Omental fat pad (tissue), 4 donors: Measurements from ENCODE around the gene SPATA46. TPM values are rescaled to one million over a fixed set of nuclear protein-coding genes. Genes with fewer than 3 reads are reported as not detected.
"Not testable (repeated sequence)": the region's sequence is repeated elsewhere in the genome, so short reads cannot be mapped to it uniquely, and the experiment has no call there.

Experiments
- ATAC-seq: fragments of 150-250 bp; one replicate; pipeline ENCODE4 v1.9.1; 2016; ENCODE audit warnings: mild to moderate bottlenecking, moderate library complexity; ENCODE audit not compliant: low FRiP score
- DNase-seq: peaks from one replicate; pipeline ENCODE4 v3.0.0-alpha.2; 2019; ENCODE audit warnings: low spot score
- total RNA-seq, 4 donors: library from RNA; depleted of rRNA; stranded (reverse); fragments of >200 nt; gene quantifications; one replicate each; pipeline ENCODE4 v1.1.0, GENCODE V29; 2016
- TF ChIP-seq, protein P1 (sequence below), 3 donors: fragments of 450-650 bp; IDR thresholded peaks; one replicate each; pipeline ENCODE4 v1.5.1; 2016 to 2017; ENCODE audit warnings: antibody characterized with exemption in 3 of 3, mild to moderate bottlenecking in 3 of 3, moderate library complexity in 2 of 3

SPATA46 gene
- total RNA-seq, 4 donors from 2014 or later, result not detected

DNA sequence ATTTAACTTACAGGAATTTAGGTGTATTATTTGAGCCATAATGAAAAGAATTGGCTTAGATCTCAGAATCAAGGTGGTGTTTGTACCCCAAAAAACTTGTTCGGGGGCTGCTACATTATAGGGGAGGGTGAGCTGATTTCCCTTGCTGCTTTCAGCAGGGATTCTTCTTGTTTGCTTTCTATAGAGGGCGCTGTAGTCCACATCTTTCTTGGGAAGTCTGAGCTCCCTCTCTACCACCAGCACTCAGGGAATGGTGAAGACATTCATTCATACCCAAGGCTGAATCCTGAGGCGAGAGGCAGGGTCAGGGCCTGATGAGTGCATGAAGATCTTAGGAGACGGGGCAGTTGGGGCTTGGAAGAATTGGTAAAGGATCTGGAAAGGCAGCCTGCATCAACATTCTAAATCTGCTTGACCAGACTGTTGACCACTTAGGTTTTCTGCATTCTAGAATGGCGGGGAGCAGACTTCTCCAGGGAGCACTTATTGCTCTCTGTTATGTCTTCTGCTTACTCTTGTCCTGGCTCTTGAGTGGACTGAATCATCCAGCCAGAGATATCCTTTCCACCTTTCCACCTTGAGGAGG, 18.9 kb downstream of the SPATA46 start:
- DNase-seq (no peak), ATAC-seq (no peak)
- TF ChIP-seq, protein P1, sequence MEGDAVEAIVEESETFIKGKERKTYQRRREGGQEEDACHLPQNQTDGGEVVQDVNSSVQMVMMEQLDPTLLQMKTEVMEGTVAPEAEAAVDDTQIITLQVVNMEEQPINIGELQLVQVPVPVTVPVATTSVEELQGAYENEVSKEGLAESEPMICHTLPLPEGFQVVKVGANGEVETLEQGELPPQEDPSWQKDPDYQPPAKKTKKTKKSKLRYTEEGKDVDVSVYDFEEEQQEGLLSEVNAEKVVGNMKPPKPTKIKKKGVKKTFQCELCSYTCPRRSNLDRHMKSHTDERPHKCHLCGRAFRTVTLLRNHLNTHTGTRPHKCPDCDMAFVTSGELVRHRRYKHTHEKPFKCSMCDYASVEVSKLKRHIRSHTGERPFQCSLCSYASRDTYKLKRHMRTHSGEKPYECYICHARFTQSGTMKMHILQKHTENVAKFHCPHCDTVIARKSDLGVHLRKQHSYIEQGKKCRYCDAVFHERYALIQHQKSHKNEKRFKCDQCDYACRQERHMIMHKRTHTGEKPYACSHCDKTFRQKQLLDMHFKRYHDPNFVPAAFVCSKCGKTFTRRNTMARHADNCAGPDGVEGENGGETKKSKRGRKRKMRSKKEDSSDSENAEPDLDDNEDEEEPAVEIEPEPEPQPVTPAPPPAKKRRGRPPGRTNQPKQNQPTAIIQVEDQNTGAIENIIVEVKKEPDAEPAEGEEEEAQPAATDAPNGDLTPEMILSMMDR (IDR thresholded peaks at IDR 0.05), result no peak

DNA sequence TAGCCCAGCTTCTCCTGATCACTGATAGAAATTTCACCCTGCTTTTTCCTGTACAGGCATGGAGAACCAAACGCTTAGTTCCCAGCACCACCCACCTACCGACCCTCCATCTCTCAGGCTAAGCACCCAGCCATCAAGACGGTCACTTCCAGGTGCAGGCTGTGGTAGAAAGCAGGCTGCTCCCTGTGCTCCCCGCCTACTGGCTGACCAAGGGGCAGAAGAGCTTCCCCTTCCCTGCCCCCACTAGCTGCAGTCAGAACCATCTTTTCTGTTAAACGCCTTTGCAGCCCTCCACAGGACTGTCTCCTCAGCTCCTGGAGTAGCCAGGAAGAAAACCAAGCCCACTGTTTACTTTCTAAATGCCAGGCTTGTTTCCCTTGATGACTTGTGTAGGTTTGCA, 23.0 kb downstream of the SPATA46 start:
- no peak for DNase-seq
- TF ChIP-seq, protein P1 (IDR thresholded peaks at IDR 0.05), result no peak
- no peak for ATAC-seq

DNA sequence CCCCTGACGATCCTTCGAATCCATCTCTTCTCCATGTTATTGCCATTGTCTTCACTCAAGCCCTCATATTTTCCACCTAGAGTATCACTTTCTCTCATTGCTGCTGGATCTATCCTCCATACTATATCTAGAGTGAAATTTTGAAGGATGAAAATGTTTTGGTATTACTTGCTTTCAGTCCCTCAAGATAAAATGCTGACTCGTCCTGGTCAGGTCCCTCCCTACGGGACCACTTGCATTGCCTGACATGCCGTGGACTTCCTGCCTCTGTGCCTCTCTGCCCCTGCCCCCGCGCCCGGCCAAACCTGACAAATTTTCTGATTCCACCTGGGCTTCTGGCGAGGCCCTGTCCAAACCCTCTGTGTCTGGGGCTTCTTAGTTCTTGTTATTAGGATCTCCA, 23.6 kb downstream of the SPATA46 start:
- DNase-seq (no peak), ATAC-seq (no peak)
- TF ChIP-seq, protein P1 (IDR thresholded peaks at IDR 0.05), result no peak

DNA sequence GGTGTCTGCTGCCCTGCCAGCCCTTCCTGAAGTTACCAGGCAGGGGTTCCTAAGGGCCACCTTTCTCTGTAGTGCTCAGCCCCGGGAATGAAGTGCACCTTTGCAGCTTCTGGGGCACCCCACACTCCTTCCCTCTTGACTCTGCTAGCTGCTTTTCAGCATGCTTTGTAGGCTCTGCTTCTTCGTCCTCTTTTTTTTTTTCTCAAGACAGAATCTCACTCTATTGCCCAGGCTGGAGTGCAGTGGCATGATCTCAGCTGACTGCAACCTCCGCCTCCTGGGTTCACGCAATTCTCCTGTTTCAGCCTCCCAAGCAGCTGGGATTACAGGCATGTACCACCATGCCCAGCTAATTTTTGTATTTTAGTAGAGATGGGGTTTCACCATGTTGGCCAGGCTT, 24.8 kb downstream of the SPATA46 start:
- DNase-seq, ATAC-seq: not testable (repeated sequence)

DNA sequence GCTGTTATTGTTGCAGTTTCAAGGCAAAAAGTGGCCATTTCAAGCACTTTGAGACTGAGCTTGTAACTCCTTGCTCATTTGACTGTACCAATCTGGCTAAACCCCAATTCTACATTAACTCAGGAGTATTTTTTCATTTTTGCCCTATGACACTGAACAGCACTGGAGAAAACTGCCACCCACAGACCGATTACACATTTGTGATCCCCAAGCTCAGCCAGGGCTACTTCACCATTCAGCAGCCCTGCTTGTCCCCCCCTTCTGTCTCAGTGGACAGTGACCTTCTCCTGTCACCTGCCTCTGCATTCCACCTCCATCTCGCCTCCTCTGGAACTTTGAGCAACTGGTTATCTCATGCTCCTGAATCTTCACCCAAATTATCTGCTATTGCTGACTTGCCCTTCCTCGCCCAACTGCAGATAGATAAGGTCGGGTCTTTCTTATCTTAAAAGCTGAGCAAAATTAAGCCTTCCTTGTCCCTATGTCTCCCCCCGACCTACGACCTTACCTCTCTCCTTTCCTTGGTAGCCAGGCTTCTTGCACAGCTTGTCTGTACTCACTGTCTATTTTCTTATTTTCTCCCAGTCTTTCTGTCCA, 25.3 kb downstream of the SPATA46 start:
- TF ChIP-seq, protein P1 (IDR thresholded peaks at IDR 0.05), result no peak
- ATAC-seq (no peak), DNase-seq (no peak)

DNA sequence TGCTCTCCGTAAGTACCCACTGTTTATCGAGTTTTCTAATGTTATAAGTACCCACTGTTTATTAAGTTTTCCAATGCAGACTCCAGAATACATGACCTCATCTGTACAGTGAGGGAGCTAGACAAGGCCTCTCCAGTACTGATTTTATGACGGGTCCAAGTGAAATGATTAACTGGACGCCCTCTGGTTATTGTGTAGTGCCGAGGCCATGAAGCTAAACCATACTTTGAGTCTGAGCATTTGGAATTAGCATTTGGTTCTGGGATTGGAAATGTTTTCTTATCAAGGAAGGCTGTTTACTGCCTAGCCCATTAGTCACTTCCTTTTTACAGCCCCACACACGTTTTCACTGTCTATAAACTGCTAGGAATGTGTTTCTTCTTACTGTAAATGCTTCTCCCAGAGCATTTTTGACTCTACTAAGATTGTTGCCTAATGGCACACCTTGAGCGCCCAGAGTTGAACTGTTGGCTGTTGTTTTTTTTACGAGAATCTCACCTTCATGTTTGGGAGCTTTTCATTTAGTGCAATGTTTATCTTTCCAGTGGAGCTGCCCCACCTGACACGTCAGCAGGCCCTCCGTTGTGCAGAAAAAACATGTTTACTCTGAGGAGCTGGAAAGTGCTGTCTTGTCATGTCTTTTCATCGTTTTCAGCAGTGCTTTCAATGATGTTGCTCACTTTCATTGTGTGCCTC, 26.9 kb downstream of the SPATA46 start:
- DNase-seq (no peak), ATAC-seq (peak; percentile 51)
- TF ChIP-seq, protein P1 (IDR thresholded peaks at IDR 0.05), result no peak

DNA sequence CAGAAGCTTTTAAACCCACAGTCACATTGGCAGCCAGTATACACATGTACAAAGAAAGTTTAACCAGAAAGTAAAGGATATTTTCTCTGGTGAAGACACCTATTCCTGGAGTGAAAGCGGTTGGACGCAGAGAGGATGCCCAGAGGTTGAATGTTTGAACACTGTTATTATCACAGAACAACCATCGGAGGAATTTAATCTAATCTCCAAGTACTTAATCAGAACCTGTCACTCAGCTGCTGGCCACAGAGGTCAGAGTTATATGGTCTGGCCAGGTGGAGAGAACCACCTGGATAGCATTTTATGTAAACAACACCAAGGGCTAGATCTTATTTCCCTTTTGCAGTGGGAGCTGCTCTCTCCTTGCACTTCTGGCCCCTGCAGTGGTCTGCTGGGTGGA, 29.4 kb downstream of the SPATA46 start:
- TF ChIP-seq, protein P1 (IDR thresholded peaks at IDR 0.05), result no peak
- no peak for ATAC-seq
- no peak for DNase-seq
